SH-SY5Y (cell line): ENCODE measurements around the gene LRRK1.

ENCODE experiments used
- GATA2 ChIP-seq: IDR thresholded peaks from 2 replicates; pipeline ENCODE4 v1.6.1; 2011; ENCODE audit warnings: mild to moderate bottlenecking, low read depth, low read length
- GATA3 ChIP-seq: IDR thresholded peaks from 2 replicates; pipeline ENCODE4 v1.6.1; 2011; ENCODE audit warnings: low read depth, mild to moderate bottlenecking, low read length, moderate library complexity

GRCh38 chr15:101049282-101049681, 130.1 kb downstream of the LRRK1 start:
- no peak for TF ChIP-seq GATA2
- no peak for TF ChIP-seq GATA3
